ENCODE measurements around the gene FAT2.

DNA sequence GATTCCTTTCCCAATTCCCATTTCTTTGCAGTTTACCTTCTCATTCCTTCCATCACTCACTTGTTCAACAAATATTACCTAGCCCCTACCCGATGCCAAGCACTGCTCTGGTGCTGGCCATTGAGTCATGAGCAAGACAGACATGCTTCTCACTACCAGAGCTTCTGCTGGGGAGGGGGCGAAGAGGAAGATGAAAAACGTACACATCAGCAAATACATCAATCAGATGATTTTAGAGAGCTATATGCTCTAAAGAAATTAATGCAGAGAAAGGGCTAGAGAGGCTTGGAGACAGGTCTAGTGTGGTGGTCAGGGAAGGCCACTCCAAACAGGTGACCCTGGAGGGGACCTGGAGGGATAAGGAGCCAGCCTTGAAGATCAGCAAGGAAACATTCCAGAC is 14.4 kb upstream of the FAT2 start:
- TF ChIP-seq ZFP3 (CRISPR knock-in tag; IDR thresholded peaks at IDR 0.05) (no peak), ZFP30 (CRISPR knock-in tag; IDR thresholded peaks at IDR 0.05) (no peak), ESRRG (CRISPR knock-in tag; IDR thresholded peaks at IDR 0.05) (no peak), PPARA (CRISPR knock-in tag; IDR thresholded peaks at IDR 0.05; ENCODE audit: borderline replicate concordance) (no peak), TCF4 (CRISPR knock-in tag; IDR thresholded peaks at IDR 0.05; ENCODE audit: borderline replicate concordance) (no peak), ZC3H10 (CRISPR knock-in tag; IDR thresholded peaks at IDR 0.05) (no peak), ARNTL (CRISPR knock-in tag; IDR thresholded peaks at IDR 0.05; ENCODE audit: borderline replicate concordance, low read depth) (no peak)
- TF ChIP-seq, protein P1, sequence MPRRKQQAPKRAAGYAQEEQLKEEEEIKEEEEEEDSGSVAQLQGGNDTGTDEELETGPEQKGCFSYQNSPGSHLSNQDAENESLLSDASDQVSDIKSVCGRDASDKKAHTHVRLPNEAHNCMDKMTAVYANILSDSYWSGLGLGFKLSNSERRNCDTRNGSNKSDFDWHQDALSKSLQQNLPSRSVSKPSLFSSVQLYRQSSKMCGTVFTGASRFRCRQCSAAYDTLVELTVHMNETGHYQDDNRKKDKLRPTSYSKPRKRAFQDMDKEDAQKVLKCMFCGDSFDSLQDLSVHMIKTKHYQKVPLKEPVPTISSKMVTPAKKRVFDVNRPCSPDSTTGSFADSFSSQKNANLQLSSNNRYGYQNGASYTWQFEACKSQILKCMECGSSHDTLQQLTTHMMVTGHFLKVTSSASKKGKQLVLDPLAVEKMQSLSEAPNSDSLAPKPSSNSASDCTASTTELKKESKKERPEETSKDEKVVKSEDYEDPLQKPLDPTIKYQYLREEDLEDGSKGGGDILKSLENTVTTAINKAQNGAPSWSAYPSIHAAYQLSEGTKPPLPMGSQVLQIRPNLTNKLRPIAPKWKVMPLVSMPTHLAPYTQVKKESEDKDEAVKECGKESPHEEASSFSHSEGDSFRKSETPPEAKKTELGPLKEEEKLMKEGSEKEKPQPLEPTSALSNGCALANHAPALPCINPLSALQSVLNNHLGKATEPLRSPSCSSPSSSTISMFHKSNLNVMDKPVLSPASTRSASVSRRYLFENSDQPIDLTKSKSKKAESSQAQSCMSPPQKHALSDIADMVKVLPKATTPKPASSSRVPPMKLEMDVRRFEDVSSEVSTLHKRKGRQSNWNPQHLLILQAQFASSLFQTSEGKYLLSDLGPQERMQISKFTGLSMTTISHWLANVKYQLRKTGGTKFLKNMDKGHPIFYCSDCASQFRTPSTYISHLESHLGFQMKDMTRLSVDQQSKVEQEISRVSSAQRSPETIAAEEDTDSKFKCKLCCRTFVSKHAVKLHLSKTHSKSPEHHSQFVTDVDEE (CRISPR knock-in tag; IDR thresholded peaks at IDR 0.05): no peak
- TF ChIP-seq, protein P2, sequence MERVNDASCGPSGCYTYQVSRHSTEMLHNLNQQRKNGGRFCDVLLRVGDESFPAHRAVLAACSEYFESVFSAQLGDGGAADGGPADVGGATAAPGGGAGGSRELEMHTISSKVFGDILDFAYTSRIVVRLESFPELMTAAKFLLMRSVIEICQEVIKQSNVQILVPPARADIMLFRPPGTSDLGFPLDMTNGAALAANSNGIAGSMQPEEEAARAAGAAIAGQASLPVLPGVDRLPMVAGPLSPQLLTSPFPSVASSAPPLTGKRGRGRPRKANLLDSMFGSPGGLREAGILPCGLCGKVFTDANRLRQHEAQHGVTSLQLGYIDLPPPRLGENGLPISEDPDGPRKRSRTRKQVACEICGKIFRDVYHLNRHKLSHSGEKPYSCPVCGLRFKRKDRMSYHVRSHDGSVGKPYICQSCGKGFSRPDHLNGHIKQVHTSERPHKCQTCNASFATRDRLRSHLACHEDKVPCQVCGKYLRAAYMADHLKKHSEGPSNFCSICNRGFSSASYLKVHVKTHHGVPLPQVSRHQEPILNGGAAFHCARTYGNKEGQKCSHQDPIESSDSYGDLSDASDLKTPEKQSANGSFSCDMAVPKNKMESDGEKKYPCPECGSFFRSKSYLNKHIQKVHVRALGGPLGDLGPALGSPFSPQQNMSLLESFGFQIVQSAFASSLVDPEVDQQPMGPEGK (CRISPR knock-in tag; IDR thresholded peaks at IDR 0.05; ENCODE audit: borderline replicate concordance): no peak
- TF ChIP-seq, protein P3, sequence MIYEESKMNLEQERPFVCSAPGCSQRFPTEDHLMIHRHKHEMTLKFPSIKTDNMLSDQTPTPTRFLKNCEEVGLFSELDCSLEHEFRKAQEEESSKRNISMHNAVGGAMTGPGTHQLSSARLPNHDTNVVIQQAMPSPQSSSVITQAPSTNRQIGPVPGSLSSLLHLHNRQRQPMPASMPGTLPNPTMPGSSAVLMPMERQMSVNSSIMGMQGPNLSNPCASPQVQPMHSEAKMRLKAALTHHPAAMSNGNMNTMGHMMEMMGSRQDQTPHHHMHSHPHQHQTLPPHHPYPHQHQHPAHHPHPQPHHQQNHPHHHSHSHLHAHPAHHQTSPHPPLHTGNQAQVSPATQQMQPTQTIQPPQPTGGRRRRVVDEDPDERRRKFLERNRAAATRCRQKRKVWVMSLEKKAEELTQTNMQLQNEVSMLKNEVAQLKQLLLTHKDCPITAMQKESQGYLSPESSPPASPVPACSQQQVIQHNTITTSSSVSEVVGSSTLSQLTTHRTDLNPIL (CRISPR knock-in tag; IDR thresholded peaks at IDR 0.05; ENCODE audit: low read depth): no peak

Data from SK-N-SH treated with all-trans-retinoic acid at 6 μM for 48 hours (cell line).